GM18951 (cell line): ENCODE data around the gene PSRC1.

Experiments
- POLR2A ChIP-seq: IDR thresholded peaks from 4 replicates; pipeline ENCODE4 v1.6.1; 2011; ENCODE audit warnings: mild to moderate bottlenecking; ENCODE audit not compliant: insufficient read length, insufficient read depth; ENCODE audit errors: extremely low read depth
- in situ Hi-C: fragments of 300-500 bp; cut with MboI; formaldehyde crosslinking; loops from one replicate; pipeline ENCODE4 v1.12.0; 2022; ENCODE audit warnings: low sequenced_read_pairs, mixed read lengths, inconsistent platforms; ENCODE audit not compliant: unreplicated experiment

The PSRC1 gene

DNA sequence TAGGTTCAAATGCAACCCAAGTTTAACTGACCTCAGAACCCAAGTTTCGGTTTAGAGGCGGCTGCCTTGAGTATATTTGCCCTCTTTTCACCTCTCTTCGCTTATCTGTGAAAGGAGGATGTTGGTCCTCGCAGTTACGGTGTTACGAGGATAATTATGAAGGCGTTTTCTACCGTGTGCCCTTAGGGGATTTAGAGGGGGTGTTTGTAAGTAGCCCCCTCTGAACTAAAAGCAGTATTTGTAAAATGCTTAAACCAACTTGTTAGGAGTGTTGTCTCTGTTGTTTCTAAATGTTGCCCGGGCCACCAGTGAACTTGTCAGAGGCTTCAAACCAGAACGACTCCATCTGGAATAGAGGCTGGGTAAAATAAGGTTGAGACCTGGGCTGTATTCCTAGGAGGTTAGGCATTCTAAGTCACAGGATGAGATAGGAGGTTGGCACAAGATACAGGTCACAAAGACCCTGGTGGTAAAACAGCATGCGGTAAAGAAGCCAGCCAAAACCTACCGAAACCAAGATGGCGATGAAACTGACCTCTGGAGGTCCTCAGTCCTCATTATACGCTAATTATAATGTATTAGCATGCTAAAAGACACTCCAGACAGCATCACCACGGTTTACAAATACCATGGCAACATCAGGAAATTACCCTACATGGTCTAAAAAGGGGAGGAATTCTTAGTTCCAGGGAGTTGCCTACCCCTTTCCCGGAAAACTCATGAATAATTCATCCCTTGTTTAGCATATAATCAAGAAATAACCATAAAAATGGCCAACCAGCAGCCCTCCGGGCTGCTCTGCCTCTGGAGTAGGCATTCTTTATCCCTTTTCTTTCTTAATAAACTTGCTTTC lies 1.0 kb upstream of the PSRC1 start:
- no peak for TF ChIP-seq POLR2A
- in situ Hi-C loops = no loop called here

DNA sequence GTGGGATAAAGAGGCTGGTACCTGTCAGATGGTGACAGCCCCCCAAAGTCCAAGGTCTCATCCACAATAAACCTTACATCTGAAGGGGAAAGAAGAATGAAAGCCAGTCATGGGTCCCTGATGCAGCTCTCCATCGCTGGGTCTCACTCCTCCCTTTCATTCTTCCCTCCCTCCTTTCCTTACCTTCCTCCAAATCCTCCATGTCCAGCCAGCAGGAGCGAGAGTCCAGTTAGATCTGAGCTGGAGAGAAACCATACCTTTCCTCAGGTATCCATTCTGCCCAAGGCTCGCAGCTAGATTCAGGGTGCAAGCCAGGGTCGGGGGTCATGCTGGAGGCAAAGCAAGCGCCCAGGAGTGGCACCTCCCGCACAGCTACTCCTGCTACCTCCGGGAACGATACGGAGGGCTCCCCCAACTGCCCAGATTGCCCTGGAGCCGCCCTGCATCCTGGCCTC lies 421 bp downstream of the PSRC1 start:
- TF ChIP-seq POLR2A = no peak
- in situ Hi-C loops = no loop called here

DNA sequence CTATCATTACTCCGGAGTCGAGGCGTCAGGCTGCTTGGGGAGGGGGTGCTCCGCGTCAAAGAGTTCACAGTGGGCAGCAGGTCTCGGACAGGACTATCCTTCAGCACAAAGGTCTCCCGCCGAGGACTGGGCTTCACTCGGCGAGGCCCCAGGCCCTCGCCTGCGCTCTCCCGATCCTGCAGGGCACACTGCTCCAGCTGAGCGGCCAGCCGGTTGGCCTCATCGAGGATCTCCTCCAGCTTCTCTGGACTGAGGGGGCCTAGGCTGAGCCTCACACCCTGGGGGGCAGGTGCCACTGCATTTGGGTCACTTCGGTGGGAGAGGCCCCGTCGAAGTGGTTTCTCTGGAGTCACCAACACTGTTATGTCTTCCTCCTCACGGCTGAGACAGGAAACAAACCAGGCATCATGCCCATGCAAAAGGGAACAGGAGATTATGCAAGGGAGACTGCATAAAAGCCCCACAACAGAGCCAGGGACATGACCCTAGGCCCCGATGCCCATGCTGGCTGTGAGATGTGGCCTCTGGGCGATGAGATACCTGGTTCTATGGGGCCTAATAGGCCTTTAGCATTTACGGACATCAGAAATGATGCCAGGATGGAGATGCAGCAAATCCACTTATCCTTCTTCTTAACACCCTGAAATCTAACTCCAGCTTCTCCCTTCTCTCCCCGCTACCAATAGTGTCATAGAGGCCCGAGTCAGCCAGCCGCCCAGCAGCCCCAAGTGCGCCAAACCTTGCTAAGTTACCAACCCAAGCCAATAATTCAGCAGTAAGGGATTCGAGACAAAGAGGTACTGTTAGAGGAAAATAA lies 1.1 kb downstream of the PSRC1 start:
- no peak for TF ChIP-seq POLR2A
- in situ Hi-C loops = no loop called here

DNA sequence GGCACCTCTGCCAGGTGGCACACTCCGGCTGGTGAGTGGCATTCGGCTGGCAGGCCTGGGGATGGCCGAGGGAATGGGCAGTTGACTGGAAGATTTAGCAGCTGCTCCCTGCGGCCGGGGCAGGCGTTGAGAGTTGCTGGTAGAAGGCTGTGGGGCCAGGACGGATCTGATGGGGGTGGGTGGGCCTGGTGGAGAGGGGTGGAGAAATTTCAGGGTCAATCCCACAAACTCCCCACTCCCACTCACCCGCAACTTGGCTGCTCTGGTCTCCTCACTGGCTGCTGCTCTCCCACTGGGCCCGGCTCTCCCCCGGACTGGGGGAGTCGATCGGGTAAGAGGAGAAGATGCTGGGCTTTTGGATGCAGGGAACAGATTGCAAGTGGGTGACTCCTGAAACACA lies 2.1 kb downstream of the PSRC1 start:
- no peak for TF ChIP-seq POLR2A
- in situ Hi-C loops = no loop called here

DNA sequence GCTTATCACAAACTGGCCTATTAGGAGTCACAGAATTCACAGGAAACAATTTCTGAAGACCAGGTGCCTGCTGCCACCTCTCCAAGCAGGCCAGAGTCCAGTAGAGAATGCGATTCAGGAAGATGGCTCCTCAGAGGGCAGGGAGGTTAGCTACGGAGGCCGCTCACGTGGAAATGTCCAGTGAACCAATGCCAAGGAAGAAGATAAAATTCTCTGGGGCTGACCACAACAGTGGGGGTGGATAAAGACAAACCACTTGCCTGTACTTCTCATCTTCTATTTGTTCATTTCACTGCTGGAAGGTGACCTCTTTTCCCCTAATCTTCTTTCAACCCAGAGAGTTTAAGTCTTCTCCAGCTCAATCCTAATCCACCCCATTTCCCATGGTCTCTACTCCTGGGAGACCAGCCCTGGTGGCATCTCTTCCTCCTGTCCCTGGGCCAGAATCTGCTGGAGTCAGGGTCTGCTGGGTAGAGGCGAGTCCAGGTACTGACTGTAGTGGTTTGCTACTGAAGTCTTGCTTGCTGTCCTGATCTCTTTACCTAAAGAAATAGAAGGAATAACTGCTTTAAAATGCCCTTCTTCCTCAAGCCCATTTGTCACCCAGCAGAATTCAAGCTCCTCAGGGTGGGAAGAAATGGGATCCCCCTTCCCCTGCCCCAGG lies 3.2 kb downstream of the PSRC1 start:
- TF ChIP-seq POLR2A = no peak
- in situ Hi-C loops = no loop called here

DNA sequence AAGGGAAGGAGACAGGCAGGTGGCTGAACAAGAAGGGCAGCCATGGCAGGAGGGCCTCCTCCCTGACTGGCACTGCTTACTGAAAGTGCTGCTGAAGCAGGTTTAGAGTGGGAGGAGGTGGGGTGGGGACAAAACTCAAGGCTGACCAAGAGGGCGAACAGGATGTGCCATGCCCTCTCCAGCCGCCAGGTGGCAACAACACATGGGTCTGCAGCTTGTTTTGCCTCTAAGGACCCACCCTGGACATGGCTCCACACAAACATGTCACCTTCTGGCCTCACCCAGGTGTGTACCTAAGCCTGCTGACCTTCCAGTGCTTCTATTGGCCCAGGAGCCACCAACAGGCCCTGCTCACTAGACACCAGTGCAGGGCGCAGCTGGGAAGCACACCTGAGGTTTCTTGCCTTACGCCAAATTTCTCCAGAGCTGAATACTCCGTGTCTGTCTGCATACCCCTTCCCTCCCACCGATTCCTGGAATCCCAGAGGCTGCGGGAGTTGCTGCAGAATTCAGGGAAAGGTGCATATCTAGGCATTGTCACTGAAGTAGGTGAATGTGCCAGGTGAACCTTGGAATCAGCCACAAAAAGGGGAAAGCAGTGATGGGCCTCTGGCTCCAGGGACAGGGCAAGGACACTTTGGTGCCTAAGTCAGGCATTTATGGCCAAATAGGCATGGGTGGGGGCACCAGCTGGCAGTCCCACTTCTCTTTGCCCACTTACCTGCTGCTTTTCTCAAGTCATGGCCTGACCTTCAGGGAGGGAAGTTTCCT lies 5.3 kb downstream of the PSRC1 start:
- no peak for TF ChIP-seq POLR2A
- in situ Hi-C loops = no loop called here

DNA sequence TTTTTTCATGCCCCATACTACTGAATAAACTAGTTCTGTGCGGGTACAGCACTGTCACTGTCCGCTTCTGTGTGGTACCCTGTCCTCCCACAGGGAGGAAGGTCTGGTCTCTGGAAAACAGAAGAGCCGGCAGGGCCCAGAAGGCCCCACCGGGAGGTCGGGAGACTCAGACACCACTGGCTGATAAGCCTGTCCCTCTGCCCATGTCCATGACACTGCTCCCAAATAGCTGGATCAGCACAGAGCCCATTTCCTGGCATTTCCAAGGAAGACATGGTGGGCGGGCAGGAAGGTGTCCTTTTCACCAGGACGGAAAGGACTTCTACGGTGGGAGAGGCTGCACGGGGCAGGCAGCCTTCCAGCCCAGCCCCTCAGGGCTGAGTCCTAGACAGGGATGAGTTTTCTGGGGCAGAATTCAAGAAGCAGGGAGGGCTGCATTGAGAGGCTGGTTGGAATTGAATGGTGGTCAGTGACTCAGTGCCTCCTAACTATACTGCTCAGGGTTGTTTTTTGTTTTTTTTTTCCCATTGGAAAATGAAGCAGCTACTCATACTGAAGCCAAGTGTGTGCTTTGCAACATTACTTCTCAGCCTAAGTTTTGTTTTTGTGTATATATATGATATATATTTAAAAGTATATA lies 7.1 kb downstream of the PSRC1 start:
- no peak for TF ChIP-seq POLR2A
- in situ Hi-C loops = no loop called here

DNA sequence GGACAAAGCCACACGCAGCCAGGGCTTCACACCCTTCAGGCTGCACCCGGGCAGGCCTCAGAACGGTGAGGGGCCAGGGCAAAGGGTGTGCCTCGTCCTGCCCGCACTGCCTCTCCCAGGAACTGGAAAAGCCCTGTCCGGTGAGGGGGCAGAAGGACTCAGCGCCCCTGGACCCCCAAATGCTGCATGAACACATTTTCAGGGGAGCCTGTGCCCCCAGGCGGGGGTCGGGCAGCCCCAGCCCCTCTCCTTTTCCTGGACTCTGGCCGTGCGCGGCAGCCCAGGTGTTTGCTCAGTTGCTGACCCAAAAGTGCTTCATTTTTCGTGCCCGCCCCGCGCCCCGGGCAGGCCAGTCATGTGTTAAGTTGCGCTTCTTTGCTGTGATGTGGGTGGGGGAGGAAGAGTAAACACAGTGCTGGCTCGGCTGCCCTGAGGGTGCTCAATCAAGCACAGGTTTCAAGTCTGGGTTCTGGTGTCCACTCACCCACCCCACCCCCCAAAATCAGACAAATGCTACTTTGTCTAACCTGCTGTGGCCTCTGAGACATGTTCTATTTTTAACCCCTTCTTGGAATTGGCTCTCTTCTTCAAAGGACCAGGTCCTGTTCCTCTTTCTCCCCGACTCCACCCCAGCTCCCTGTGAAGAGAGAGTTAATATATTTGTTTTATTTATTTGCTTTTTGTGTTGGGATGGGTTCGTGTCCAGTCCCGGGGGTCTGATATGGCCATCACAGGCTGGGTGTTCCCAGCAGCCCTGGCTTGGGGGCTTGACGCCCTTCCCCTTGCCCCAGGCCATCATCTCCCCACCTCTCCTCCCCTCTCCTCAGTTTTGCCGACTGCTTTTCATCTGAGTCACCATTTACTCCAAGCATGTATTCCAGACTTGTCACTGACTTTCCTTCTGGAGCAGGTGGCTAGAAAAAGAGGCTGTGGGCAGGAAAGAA lies 8.1 kb downstream of the PSRC1 start:
- TF ChIP-seq POLR2A = no peak
- in situ Hi-C loops = no loop called here

DNA sequence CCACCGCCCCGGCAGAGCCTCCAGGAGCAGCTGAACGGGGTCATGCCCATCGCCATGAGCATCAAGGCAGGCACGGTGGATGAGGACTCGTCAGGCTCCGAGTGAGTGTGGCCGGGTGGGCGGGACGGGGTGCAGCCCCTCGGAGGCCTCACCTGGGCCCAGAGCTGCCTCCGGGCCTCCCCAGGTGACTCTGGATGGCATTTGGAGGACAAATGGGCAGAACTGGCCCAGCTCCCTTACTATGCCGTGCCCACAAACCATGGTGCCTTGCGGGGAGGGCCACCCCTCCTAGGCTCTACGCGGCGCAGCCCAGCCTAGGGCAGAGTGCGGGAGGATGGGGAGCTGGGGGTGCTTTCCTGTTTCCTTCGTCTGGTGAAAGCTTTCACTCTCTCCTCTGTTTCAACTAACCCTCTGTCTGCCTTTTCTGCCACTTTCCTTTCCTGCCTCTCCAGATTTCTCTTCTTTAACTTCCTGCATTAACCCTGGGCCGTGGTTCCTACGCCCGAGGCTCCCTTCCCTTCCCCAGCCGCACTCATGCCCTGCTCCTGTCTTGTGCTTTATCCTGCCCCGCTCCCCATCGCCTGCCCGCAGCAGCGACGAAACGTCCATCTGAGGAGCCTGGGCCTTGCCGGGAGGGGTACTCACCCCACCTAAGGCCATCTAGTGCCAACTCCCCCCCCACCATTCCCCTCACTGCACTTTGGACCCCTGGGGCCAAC lies 9.2 kb downstream of the PSRC1 start:
- TF ChIP-seq POLR2A = no peak
- in situ Hi-C loops = no loop called here

DNA sequence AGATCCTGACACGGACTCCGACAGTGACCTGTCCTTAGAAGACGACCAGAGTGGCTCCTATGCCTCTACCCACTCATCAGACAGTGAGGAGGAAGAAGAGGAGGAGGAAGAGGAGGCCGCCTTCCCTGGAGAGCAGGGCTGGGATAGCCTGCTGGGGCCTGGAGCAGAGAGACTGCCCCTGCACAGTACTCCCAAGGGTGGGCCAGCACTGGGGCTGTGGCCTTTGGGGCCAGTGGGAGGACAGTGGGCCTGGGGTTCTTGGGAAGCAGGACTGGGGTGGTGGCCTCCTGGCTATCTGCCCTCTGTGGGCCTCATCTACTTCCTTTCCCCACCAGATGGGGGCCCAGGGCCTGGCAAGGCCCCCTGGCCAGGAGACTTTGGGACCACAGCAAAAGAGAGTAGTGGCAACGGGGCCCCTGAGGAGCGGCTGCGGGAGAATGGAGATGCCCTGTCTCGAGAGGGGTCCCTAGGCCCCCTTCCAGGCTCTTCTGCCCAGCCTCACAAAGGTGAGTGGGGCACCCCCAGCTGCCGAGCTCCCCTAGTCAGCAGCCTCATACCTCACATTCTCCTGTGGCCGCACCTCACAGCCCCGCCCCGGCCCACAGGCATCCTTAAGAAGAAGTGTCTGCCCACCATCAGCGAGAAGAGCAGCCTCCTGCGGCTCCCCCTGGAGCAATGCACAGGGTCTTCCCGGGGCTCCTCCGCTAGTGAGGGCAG lies 10.0 kb downstream of the PSRC1 start:
- in situ Hi-C loops = no loop called here
- no peak for TF ChIP-seq POLR2A
